Cardiac fibroblast (primary cell): ENCODE measurements around the gene SPACDR.

ENCODE experiments used
- DNase-seq, 2 donors: peaks; one replicate each; pipeline versions ENCODE4 v3.0.0 to v3.0.0-alpha.2; 2010; ENCODE audit warnings: low read depth in 2 of 2
- H3K4me3 ChIP-seq, 2 donors: replicated peaks in 1 of 2; 1 replicate in 1 of 2; 2 replicates in 1 of 2; pipeline ENCODE4 v1.5.1; 2011; ENCODE audit warnings: low read depth in 2 of 2, low read length in 2 of 2, mild to moderate bottlenecking in 2 of 2, moderate library complexity in 1 of 2
- TF ChIP-seq, protein P1 (sequence below): IDR thresholded peaks from one replicate; pipeline ENCODE4 v1.5.1; 2011; ENCODE audit warnings: low read depth, mild to moderate bottlenecking, low read length, inconsistent platforms

SPACDR gene

GRCh38 chr7:100496509-100496908 lies 32.4 kb upstream of the SPACDR start:
- H3K4me3 ChIP-seq, result no peak overlapping the region
- TF ChIP-seq, protein P1, sequence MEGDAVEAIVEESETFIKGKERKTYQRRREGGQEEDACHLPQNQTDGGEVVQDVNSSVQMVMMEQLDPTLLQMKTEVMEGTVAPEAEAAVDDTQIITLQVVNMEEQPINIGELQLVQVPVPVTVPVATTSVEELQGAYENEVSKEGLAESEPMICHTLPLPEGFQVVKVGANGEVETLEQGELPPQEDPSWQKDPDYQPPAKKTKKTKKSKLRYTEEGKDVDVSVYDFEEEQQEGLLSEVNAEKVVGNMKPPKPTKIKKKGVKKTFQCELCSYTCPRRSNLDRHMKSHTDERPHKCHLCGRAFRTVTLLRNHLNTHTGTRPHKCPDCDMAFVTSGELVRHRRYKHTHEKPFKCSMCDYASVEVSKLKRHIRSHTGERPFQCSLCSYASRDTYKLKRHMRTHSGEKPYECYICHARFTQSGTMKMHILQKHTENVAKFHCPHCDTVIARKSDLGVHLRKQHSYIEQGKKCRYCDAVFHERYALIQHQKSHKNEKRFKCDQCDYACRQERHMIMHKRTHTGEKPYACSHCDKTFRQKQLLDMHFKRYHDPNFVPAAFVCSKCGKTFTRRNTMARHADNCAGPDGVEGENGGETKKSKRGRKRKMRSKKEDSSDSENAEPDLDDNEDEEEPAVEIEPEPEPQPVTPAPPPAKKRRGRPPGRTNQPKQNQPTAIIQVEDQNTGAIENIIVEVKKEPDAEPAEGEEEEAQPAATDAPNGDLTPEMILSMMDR, result no peak
- no peak for DNase-seq

DNA sequence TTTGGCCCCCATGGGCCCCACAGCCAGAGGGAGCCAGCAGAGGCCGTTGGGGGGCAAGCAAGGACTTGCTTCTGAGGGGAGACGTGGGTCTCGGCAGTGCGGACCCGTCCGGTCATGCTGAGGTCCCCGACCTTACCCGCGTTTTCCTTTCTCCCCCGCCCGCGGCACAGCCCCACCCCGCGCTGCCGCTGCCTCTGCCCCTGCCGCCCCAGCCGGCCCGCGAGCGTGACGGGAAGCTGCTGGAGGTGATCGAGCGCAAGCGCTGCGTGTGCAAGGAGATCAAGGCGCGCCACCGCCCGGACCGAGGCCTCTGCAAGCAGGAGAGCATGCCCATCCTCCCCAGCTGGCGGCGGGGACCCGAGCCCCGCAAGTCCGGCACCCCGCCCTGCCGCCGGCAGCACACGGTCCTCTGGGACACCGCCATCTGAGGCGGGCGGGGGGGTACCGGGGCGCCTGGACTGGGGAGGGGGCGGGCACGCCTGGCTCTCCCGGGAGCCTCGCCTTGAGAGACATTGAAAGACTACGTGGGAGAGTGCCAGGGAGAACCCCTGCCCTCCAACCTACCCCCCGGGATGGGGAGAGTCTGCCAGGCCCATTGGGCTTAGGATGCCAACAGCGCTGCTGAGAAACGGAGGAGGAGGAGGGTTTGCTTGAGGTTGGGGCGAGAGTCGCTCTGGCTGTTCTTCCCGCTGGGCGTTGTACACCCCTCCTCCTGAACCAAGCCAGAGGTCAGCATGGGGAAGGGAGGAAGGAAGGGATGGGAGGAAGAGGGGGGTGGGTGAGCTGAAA lies 29.6 kb upstream of the SPACDR start:
- TF ChIP-seq, protein P1, result no peak
- peak overlapping the region in 1 of 2 donors; percentile 30 for H3K4me3 ChIP-seq
- DNase-seq, result peak in 1 of 2 donors; percentile 24

DNA sequence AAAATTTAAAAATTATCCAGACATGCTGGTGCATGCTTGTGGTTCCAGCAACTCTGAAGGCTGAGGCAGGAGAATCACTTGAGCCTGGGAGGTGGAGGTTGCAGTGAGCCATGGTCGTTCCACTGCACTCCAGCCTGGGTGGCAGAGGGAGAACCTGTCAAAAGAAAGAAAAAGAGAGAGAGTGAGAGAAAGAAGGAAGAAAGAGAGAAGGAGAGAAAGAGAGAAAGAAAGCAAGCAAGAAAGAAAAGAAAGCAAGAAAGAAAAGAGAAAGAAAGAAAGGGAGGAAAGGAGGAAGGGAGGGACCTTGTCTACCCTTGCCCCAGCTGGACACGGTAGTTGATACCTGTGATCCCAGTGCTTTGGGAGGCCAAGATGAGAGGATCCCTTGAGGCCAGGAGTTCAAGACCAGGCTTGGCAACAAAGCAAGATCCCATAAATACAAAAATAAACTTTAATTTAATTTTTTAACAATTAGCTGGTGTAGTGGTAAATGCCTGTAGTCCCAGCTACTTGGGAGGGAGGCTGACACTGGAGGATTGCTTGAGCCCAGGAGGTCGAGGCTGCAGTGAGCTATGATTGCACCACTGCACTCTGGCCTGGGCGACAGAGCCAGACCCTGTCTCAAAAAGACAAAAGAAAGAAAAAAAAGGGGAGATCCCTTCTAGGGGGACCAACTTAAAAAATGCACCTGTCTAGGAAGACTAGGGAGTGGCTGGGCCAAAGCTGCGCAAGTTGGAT lies 28.8 kb upstream of the SPACDR start:
- DNase-seq, result no peak
- TF ChIP-seq, protein P1, result no peak
- peak overlapping the region in 1 of 2 donors; percentile 30 for H3K4me3 ChIP-seq

GRCh38 chr7:100491192-100491578 lies 27.1 kb upstream of the SPACDR start:
- no peak overlapping the region for H3K4me3 ChIP-seq
- TF ChIP-seq, protein P1, result no peak
- DNase-seq, result no peak

GRCh38 chr7:100490483-100491191 lies 26.6 kb upstream of the SPACDR start:
- TF ChIP-seq, protein P1, result no peak
- DNase-seq, result no peak
- no peak overlapping the region for H3K4me3 ChIP-seq

DNA sequence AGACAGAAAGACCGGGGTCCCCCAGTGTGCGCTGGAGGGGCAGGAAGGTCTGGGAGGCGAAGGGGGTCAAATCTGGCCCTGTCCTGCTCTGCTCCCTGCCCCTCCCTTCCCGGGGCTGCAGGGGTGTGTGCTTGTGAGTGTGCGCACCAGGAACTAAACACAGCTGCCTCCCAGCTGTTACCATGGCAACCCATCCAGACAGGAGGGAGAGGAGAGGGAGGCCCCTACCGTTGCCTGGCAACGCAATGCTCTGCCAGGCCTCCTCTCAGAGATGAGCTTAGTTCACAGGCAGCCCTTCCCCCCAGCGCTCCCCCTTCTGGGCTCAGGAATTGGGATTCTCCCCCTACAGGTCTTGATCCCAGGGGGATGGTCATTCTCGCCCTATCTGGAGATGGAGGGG lies 25.8 kb upstream of the SPACDR start:
- DNase-seq, result peak; percentile 93 to 94
- TF ChIP-seq, protein P1, result no peak
- H3K4me3 ChIP-seq, result no peak overlapping the region
